ENCODE results near the gene RAD51B.

RAD51B gene

GRCh38 chr14:68681256-68682011 lies 861.9 kb downstream of the RAD51B start:
- no peak for TF ChIP-seq CTCF (IDR thresholded peaks at IDR 0.05; ENCODE audit: extremely low read depth, missing control alignments)
- DNase-seq (ENCODE audit: low spot score) = no peak

DNA sequence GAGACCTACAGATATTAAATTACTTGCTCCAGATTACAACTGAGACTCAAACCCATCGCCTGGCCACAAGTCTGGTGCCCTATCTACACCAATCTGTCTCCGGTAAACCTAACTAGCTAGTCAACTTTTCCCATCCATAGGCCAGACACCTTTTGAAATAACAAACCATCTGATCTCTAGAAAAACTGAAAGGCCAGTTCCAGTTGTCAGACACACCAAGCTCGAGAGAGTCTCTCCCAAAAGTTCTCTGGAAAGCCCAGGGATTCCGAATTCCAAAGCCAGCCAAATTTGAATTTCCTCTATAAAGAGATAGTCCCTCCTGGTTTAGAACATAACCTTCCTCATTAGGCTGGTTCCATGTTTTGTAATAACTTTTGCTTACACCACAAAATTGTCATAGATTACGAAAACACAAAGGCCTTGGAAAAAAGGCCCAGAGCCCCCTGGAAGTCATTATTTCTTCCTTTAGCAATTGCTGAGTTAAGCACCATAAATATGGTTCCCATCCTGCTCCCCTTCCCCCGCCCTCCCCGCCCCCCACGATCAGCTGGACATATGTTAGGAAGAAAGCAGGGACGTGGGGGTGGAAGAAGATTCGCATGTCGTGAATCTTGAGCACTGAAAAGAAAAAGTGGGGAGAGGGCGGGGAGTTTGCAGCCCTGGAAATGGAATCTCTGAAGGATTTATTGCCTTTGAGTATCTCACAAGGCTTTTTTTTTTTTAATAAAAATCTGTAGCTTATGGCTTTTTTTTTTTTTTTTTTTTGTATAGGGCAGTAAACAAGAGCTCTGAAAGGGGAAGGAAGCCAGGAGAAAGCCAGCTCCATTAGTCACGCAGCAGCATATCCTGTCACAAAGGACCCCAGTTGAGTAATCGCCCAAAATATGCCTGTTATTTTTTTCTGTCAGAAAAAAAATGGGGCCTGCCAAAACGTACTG lies 862.9 kb downstream of the RAD51B start:
- no peak for TF ChIP-seq CTCF (IDR thresholded peaks at IDR 0.05; ENCODE audit: extremely low read depth, missing control alignments)

GRCh38 chr14:68683326-68683725 lies 863.7 kb downstream of the RAD51B start:
- no peak for DNase-seq (ENCODE audit: low spot score)
- no peak for TF ChIP-seq CTCF (IDR thresholded peaks at IDR 0.05; ENCODE audit: extremely low read depth, missing control alignments)

More for the DNA sequence above, 862.9 kb downstream of the RAD51B start:
- DNase-seq (ENCODE audit: low spot score) = peak; percentile 49

- no peak for DNase-seq (ENCODE audit: low spot score)
- TF ChIP-seq CTCF (IDR thresholded peaks at IDR 0.05; ENCODE audit: extremely low read depth, missing control alignments) = no peak
Observed at GRCh38 chr14:68684466-68685418, 865.2 kb downstream of the RAD51B start.

DNA sequence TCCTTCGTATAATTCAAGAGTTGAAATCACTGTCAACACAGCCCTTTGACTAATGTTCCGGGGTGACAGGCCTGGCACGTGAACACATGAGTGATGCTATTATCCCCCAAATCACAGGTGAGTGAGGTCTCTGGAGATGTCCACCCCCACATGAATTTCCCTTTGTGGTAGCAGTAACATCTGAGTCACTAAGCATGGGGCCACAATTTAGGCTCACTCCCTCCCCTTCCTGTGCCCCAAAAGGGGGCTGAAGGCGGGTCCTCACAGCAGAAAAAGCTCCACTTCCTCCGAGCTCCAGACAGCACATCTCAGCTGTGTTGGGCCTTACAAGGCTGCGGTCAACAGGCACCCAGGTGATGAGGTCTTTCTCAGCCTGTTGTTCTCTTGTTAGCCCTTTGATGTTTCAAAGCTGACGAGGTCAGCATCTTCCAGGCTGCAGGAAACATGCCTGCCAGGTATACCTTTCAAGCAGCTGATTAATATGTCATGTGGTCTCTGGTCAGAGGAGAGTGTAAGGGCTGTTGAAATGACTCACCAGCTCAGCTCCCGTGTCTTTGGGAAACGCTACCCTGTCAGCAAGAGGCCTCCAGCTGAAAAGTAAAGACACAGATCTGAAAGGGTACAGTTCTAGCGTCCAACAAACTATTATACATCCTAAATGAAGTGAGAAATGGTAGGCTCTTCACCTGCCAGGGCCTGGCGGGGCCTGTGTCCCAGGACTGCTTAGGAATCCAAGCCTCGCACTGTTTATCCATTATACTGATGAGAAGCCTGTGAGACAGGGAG lies 866.0 kb downstream of the RAD51B start:
- DNase-seq (ENCODE audit: low spot score) = peak; percentile 74

More for the DNA sequence above, 866.0 kb downstream of the RAD51B start:
- TF ChIP-seq CTCF (IDR thresholded peaks at IDR 0.05; ENCODE audit: extremely low read depth, missing control alignments) = no peak

Data from GM20000 (cell line).